Activated CD8-positive, alpha-beta memory T cell treated with anti-CD3 and anti-CD28 coated beads, Interleukin-2, amount 50 U/mL, for 24 hours (primary cell): Measurements from ENCODE around the gene PLCH2.
"Not testable (repeated sequence)": the region's sequence is repeated elsewhere in the genome, so short reads cannot be mapped to it uniquely, and the experiment has no call there.

Experiments used
- DNase-seq: peaks from one replicate; pipeline ENCODE4 v3.0.0-alpha.2; 2020; ENCODE audit errors: extremely low read depth

PLCH2 gene

GRCh38 chr1:2546515-2547209 lies 70.6 kb downstream of the PLCH2 start:
- DNase-seq, result no peak

GRCh38 chr1:2547210-2548067 lies 71.3 kb downstream of the PLCH2 start:
- no peak for DNase-seq

- DNase-seq, result no peak
Observed at GRCh38 chr1:2548068-2548589, 72.0 kb downstream of the PLCH2 start.

- DNase-seq, result not testable (repeated sequence)
Observed at GRCh38 chr1:2549367-2550029, 73.4 kb downstream of the PLCH2 start.

GRCh38 chr1:2550309-2550861 lies 74.3 kb downstream of the PLCH2 start:
- not testable (repeated sequence) for DNase-seq

- DNase-seq, result not testable (repeated sequence)
Observed at GRCh38 chr1:2551544-2551943, 75.5 kb downstream of the PLCH2 start.

- DNase-seq, result no peak
Observed at GRCh38 chr1:2552189-2552588, 76.1 kb downstream of the PLCH2 start.

- not testable (repeated sequence) for DNase-seq
Observed at GRCh38 chr1:2553076-2553475, 77.0 kb downstream of the PLCH2 start.

- no peak for DNase-seq
Observed at GRCh38 chr1:2553871-2554620, 78.0 kb downstream of the PLCH2 start.

- no peak for DNase-seq
Observed at GRCh38 chr1:2554621-2555387, 78.7 kb downstream of the PLCH2 start.
